Measurements from ENCODE around the gene FAM118B.
"Not testable (repeated sequence)": the region's sequence is repeated elsewhere in the genome, so short reads cannot be mapped to it uniquely, and the experiment has no call there.

FAM118B gene

DNA sequence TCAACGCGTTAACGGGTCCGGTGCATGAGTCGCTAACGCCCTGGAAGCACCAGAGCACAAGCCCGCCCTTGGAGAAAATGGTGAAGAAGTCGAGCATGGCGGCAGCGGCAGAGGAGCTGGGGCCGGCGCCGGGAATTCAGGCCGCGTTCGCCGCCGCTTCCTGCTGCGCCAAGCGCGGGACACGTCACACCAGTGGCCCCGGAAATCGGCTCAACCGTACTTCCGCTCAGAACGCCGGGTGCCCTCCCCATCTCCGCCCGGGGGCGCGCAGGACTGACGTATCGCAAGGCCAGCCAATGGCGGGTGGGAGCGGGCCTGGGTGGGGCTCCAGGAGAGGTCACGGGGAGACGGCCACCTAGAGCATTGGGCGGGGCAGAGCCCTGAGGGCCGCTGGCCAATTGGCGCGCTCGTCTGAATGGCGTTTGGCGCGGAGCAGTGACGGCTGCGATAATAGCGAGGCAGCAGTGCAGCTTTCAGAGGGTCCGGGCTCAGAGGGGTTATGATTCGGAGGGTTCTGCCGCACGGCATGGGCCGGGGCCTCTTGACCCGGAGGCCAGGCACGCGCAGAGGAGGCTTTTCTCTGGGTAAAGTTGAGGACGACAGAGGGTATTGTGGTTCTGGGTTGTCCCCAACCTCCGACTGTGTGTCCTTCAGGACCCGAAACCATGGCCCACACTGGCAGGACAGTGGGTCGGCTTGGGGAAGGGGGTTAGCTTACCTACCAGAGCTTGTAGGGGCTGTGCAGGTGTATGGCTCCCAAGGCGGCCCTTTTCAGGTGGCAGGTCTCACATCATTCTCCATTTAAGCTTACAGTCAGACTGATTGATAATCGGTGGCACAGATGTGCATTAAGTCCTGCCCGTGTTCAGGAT lies 57.4 kb downstream of the FAM118B start, which contains the start of the genes FOXRED1 and SRPRA:
Gene FOXRED1, plus strand, starts transcription at position 447 of the 872 bp plus-strand sequence. Its CDS starts 53 bp downstream, at position 500.
Gene SRPRA, minus strand, starts transcription at position 188 of the 872 bp plus-strand sequence. Its CDS starts 91 bp downstream, at position 97.
- peak; percentile 100 for DNase-seq (ENCODE audit: low spot score)

DNA sequence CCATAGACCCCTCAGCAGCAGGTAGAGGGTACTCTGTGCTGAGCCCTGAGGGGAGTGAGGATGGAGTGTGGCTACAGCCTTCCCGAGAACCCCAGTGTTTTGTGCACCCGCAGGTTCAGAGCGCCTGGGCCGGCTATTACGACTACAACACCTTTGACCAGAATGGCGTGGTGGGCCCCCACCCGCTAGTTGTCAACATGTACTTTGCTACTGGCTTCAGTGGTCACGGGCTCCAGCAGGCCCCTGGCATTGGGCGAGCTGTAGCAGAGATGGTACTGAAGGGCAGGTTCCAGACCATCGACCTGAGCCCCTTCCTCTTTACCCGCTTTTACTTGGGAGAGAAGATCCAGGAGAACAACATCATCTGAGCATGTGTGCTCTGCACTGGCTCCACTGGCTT lies 65.7 kb downstream of the FAM118B start:
- DNase-seq (ENCODE audit: low spot score): no peak

DNA sequence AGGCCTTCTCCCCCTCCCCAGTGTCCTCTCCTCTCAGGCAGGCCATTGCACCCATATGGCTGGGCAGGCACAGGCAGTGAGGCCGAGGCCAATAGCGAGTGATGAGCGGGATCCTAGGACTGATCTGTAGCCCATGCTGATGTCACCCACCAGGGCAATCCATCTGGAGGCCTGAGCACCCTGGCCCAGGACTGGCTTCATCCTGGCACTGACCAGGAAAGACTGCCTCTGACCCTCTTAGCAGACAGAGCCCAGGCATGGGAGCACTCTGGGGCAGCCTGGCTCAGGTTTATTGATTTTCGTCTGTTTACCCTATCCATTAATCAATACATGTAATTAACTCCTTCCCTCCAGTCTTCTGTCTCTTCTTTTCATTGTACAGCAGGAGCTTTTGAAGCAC lies 66.2 kb downstream of the FAM118B start:
- no peak for DNase-seq (ENCODE audit: low spot score)

DNA sequence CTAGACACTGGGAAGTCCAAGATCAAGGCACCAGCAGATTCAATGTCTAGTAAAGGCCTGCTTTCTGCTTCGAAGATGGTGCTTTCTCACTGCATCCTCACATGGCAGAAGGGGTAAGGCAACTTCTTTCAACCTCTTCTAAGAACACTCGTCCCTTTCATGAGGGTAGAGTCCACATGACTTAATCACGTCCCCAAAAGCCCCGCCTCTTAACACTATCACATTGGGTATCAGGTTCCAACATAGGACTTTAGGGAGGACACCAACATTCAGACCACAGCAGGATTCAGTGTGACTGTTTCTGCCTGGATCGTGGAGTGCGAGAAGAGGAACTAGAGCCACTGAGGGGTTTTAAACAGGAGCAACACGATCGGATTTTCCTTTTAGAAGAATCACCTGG lies 67.6 kb downstream of the FAM118B start:
- DNase-seq (ENCODE audit: low spot score): no peak

DNA sequence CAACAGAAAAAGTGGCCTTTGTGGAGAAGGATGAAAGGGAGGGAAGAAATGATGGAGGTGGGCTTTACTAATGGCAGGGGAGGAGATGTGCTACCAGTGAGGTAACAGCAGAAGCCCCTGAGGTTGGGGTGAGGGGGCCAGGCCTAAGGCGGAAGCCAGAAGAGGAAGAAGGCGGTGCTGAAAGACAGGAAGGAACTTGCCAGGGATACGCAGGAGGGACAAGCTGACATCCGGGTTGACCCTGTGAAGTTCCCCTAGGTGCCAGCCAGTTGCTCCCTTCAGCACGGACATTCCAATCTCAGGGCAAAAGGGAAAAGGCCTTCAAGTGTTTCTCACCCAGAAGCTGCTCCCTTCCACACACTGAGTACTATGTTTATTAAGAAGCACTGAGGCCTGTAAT lies 69.0 kb downstream of the FAM118B start:
- no peak for DNase-seq (ENCODE audit: low spot score)

DNA sequence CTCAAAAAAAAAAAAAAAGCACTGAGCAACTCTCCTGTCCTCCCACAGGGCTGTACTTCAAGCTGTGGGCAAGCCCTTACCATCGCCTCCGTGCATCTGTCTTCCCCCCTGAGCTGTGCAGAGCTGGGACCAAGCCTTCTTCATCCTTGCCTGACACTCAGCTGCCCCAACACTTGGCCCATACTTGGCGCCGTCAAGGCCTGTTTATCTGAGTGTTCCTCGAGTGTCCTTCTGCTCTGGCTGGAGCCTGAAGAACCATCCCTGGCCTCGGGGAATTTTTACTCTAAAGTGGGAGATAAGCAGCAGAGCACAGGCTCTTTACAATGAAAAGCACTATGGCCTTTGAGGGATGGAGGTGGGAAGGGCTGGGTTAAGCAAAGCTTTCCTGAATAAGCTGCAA lies 69.7 kb downstream of the FAM118B start:
- no peak for DNase-seq (ENCODE audit: low spot score)

DNA sequence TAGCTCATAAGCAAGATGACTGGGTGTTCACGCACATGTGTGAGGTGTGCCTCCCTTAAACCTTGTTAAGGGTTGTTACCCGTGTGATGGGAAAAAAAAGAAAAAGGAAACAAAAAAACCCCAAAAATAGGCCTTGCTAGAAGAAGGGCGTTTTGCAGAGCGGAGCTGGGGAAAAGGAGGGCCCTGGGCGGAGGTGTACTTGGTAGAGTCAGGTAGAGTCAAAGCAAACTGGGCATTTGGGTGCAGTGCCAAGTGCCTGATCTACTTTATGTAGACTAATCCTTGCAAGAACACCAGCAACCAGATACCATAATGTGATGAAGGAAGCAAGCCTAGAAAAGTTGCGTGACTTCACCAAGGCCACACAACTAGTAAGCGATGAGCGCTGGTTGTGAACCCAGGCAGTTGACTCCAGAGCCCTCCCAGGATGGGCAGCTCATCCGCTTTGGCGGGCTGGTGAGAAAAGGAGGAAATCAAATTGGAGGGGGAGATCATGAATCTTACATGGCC lies 70.1 kb downstream of the FAM118B start:
- DNase-seq (ENCODE audit: low spot score): no peak

DNA sequence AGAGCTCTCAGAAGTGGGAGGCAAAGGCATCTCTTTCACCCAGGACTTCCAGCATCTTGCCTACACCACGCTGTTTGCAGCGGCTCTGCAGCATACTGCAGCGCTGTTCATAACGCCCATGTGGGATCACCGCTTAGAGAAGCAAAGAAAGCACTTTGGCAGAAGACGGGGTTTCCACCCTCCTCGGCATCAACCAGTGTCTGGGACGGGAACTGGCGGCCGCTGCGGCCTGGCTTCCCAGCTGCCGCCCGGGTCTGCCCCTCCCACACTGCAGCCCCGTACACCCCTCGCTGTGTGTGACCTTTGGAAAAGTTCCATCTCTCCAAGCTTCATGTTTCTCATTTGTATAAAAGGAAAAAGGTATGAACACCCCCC lies 70.8 kb downstream of the FAM118B start:
- DNase-seq (ENCODE audit: low spot score): peak; percentile 49

DNA sequence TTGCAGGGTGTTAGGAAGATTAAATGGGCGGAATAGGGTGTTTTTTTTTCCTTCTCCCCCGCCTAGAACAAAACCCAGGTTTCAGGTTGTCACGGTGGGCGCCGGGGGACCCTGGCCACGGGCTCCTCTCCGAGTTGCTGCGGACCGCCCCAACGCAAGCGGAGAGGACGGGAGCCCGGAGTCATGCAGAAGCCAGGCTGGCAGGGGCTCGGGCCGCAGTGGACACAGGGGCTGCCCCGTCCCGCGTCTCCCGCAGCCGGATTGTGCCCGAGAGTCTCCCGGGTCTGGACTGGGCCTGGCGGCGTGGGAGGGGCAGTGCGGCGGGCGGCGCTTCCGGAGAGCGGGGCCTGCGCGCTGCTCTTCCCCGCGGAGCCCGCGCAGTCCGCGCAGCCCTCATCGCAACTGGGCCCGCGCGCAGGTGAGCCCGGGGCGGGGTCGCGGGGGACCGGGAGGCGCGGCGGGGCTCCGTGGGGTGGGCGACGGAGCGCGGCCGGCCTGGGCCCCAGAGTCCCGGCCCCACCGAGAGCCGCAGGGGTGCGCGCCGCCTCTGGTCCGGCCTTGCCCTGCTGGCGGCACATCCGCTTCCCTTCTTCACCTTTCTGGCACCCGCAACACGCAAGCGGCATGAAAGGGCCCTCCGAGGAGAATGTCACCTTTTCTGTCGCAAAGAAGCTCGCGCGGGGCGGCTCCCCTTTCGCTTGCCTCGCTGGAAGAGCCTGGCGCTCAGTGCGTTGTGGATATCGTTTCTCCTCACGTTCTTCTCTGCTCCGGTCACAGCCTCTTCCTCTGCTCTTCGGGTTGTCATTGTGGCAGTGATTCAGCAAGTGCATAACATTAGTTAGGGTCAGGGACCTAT lies 71.4 kb downstream of the FAM118B start, which contains the start of gene TIRAP:
Gene TIRAP, plus strand, starts transcription at position 358 of the 856 bp plus-strand sequence. CDS start 7,802 bp downstream, outside the sequence.
- DNase-seq (ENCODE audit: low spot score): peak; percentile 52

DNA sequence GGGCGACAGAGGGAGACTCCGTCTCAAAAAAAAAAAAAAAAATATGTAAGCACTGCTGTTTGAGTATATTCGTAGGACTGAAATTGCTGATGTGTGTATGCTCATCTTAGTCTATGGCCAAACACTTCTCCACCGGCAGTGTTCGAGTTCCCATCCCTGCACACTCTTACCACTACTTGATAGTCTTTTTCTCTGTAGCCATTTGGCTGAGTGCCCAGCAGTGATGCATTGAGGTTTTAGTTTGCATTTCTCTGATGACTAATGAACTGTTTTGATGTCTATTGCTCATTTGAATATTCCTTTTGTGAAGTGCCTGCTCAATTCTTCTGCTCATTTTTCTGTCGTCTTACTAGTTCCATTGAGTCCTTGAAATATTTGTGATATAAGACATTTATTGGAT lies 73.2 kb downstream of the FAM118B start:
- DNase-seq (ENCODE audit: low spot score): no peak

DNA sequence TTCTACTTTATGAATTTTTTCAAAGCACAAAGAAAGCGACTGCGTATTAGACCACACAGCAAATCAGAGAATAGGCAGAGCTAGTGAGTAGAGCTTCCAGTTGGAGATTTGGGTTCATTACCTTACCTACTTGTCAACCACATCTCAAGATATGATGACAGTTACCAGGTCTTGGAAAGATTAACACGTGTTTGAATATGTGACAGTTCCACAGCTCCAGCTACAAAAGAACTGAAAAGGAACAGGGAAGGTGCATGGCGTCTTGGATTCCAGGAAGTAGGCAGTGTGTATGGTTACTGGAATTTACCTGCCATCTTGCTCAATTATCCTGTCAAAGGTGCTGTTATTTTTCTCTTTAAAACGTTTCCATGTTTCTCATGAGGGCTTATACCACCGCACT lies 76.7 kb downstream of the FAM118B start:
- DNase-seq (ENCODE audit: low spot score): no peak

DNA sequence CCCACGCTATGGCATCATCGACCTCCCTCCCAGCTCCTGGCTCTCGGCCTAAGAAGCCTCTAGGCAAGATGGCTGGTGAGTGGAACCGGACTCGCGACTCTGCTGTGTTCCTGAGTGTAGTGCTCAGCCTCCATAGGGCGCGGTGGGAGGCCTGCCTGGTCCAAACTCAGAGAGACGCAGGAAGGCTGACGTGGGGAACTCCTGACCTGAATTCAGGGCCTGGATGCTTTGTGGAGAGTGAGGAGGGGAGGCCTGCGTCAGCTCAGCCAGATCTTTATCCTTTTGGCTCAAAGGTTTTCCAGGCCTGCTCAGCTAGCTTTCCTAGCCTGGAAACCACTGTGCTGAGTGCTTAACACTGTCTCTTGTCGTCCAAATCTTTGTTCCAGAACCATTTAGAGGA lies 79.3 kb downstream of the FAM118B start:
- DNase-seq (ENCODE audit: low spot score): no peak

DNA sequence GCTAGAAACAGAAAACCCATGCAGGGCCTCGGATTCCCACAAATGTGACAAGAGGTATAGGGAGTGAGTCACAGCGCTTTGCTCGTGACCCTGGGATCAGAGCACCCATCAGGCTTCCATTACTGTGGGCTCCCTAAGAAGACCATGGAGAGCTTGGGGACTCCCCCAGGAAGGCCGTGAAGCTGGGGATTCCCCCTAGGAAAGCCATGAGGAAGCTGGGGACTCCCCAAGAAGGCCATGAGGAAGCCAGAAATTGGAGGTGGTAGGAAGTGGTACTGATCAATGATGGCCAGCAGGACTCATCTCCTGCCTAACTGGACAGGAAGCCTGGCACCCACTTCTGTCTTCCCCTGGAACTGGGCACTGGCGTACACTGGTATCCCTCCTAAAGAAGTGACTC lies 82.1 kb downstream of the FAM118B start:
- DNase-seq (ENCODE audit: low spot score): no peak

DNA sequence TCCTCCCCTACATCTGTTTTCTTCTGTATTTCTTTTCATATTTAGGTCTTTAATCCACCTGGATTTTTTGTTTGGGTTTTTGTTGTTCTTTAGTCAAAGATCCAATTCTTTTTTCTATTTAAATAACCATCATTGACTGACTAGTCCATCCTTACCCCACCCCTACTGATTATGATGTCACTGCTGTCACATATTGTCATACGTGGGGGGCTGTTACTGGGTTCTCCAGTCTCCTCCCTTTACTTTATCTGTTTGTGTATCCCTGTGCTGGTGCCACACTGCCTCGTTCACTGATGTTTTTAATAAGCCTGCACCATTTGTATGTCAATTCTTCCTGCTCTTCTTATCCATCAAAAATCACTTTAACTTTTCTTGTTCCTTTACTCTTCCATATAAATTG lies 85.4 kb downstream of the FAM118B start:
- DNase-seq (ENCODE audit: low spot score): no peak

DNA sequence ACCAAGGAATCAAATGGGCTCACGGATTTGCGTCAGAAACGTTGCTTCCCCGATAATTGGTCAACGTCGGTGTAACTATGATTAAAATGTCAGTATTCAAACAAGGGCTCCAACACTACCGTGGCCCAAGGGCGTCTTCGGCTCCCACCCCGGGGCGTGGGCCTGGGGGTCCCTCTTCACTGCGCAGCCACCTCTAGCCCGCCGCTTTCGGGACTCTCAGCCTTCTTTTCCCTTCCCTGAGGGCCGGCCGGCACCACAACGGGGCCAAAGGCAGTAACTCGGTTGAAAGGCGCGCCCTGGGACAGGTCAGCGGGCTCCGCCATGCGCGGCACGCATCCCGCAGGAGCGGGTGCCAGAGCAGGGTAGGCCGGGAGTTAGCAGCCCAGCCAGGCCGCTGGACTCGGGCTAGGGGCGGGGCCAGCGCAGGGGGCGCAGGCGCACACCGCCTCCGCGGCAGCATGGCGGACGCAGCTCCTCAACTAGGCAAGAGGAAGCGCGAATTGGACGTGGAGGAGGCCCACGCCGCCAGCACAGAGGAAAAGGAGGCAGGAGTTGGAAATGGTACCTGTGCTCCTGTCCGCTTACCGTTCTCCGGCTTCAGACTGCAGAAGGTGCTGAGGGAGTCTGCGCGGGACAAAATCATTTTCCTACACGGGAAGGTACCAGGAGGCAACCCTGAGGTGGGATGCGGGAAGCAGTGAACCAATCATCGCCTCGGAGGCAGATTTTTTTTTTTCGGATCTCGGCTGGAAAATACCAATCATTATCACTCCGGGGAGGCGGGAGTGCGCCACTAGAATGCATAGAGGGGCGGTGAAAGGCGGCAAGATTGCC lies 92.3 kb downstream of the FAM118B start, which contains the start of gene DCPS:
Gene DCPS, plus strand, starts transcription at position 438 of the 834 bp plus-strand sequence. Its CDS starts 21 bp downstream, at position 459.
- peak; percentile 93 for DNase-seq (ENCODE audit: low spot score)

DNA sequence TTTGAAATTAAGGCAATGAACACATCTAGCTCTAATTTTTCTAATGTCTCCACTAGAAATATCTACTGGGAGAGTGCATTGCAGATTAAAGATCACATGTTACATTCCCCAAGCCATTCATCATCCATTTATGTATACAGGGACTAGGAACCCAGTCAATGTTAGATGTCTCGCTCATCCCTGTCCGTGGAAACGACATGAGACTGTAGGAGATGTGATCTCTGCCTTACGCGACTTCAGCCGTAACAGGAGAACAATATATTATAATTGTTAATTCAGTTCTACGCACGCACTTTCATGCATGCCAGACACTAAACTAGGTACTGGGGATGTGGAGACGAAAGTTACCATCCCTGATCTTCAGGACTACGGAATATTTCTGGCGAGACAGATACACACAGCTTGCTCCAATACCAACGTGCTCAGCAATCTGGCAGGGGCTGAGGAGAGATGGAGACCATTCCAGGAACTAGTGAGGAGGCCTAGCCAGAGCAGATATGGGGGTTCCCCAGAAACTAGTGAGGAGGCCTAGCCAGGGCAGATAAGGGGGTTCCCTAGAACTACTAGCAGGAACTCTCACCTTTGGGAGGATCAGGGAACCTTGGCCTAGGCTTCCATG lies 93.0 kb downstream of the FAM118B start:
- no peak for DNase-seq (ENCODE audit: low spot score)

DNA sequence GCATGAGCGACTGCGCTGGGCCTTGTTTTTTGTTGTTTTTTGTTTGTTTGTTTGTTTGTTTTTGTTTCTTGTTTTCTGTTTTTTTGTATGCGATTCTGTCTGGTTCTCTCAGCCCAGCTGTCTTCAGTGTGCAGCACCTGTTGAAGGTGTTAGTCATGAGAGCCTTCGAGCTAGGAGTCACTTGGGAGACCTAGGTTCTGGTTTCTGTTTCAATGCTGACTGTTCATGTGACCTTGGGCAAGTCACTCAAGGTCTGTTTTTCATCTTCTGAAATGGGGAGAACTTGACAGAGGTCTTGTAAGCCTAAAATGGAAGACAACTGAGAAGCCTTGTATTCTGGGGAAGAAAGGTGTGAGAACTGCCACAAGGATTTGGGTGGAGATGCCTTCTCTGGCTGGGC lies 94.1 kb downstream of the FAM118B start:
- DNase-seq (ENCODE audit: low spot score): peak; percentile 34

DNA sequence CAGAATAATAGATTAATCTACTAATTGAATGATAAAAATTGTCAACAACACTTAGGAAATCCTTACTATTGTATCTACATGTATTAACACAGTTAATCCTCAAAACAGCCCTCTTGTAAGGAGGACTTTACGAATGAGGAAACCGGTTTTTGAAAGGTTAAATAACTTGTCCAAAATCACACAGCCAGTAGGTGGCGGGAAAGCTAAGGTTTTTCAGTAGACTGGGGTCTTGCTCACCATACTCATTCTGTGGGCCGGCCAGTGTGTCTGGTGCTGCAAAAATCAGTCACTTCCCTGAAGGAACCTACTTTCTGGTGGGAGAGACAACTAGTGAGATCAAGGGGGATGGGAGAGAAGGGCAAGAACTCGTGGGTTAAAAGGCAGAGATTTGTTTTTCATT lies 96.1 kb downstream of the FAM118B start:
- DNase-seq (ENCODE audit: low spot score): no peak

DNA sequence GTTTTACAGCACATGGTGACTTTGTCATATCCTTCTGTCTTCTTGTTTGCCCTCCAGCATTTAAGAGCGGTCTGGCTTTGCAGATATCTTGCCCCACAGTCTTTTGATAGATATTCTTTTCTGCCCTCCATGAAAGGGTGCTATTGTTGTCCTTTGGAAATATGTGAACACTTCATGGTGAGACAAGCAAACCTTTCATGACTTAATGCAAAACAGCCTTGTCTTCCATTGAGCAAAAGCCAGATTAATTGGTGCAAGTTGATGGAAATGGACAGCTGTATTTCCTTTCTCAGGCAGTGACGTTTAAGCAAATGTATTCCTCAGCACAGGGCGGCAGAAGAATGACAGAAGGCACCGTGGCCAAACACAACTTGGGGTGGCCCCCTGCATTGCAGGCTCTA lies 96.7 kb downstream of the FAM118B start:
- no peak for DNase-seq (ENCODE audit: low spot score)

DNA sequence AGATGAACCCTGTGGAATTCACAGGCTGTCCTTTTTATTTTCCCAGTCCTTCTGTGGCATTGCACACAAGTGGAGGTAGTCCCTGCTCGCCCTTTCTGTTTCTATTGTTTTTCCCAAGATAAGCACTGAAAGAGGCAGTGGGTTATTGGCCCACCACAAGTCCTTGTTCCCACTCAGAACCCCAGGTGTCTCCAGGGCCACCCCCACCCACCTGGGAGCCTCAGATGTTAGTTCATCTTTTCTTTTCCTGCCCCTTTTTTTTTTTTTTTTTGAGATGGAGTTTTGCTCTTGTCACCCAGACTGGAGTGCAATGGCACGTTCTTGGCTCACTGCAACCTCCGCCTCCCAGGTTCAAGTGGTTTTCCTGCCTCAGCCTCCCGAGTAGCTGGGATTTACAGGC lies 97.2 kb downstream of the FAM118B start:
- not testable (repeated sequence) for DNase-seq (ENCODE audit: low spot score)

Data from germinal center (tissue), 1 donor.